Gastroesophageal sphincter (tissue), 4 donors: ENCODE results near the gene PPP1R27. TPM values are rescaled to one million over a fixed set of nuclear protein-coding genes. Genes with fewer than 3 reads are reported as not detected.

ENCODE experiments used
- ATAC-seq: fragments of 150-250 bp; one replicate; pipeline ENCODE4 v1.9.1; 2016; ENCODE audit warnings: mild to moderate bottlenecking, moderate library complexity
- H3K27ac ChIP-seq, 4 donors: fragments of 200-600 bp; sonication (generic) in 3 of 4; 1 replicate in 3 of 4; 2 replicates in 1 of 4; pipeline ENCODE4 v1.5.1; 2016 to 2019
- H3K27me3 ChIP-seq: fragments of 200-600 bp; sonication (generic); one replicate; pipeline ENCODE4 v1.5.1; 2019
- H3K36me3 ChIP-seq, 2 donors: fragments of 200-600 bp; sonication (generic); one replicate each; pipeline ENCODE4 v1.5.1; 2019; ENCODE audit warnings: control low read depth in 1 of 2
- H3K4me1 ChIP-seq, 3 donors: fragments of 200-600 bp; sonication (generic); 1 replicate in 2 of 3; 2 replicates in 1 of 3; pipeline ENCODE4 v1.5.1; 2016 to 2019; ENCODE audit warnings: control low read depth in 2 of 3
- H3K4me3 ChIP-seq, 2 donors: fragments of 200-600 bp; sonication (generic); one replicate each; pipeline ENCODE4 v1.5.1; 2019; ENCODE audit warnings: mild to moderate bottlenecking in 1 of 2, moderate library complexity in 1 of 2
- H3K9me3 ChIP-seq, 3 donors: fragments of 200-600 bp; sonication (generic); one replicate each; pipeline ENCODE4 v1.5.1; 2017 to 2019; ENCODE audit warnings: control low read depth in 2 of 3
- CTCF ChIP-seq, 4 experiments: fragments of 200-600 bp in 2 of 4; fragments of 450-650 bp in 2 of 4; sonication (generic) in 1 of 4; IDR thresholded peaks; one replicate each; pipeline ENCODE4 v1.5.1; 2017 to 2019; ENCODE audit warnings: antibody characterized with exemption in 4 of 4, mild to moderate bottlenecking in 2 of 4, moderate library complexity in 2 of 4
- EP300 ChIP-seq: sonication (generic); formaldehyde crosslinking; IDR thresholded peaks from one replicate; pipeline ENCODE4 v1.6.1; 2017; ENCODE audit warnings: antibody characterized with exemption, mild to moderate bottlenecking
- POLR2A ChIP-seq, 2 donors: fragments of 450-650 bp; IDR thresholded peaks; one replicate each; pipeline ENCODE4 v1.6.1; 2017; ENCODE audit warnings: antibody characterized with exemption in 2 of 2, mild to moderate bottlenecking in 2 of 2, moderate library complexity in 1 of 2
- POLR2AphosphoS5 ChIP-seq: sonication (generic); formaldehyde crosslinking; IDR thresholded peaks from one replicate; pipeline ENCODE4 v1.6.1; 2017; ENCODE audit warnings: antibody characterized with exemption
- WGBS, 2 donors: methylation state at CpG; one replicate each; pipeline ENCODE4 v1.1.5; 2018; ENCODE audit warnings: low coverage in 1 of 2; 5-methylcytosine and 5-hydroxymethylcytosine counted together
- total RNA-seq, 4 donors: library from RNA; depleted of rRNA; stranded (reverse); fragments of >200 nt; gene quantifications; one replicate each; pipeline ENCODE4 v1.1.0, GENCODE V29; 2016

The PPP1R27 gene
- total RNA-seq, 4 donors from 2014 or later, result not detected

GRCh38 chr17:81808778-81809555, 25.9 kb downstream of the PPP1R27 start:
- no peak for ATAC-seq
- no peak overlapping the region for H3K4me3 ChIP-seq
- H3K4me1 ChIP-seq, result peaks cover 0 to 13% (median 8%) of the 10 kb centered on the region in 3 donors
- H3K9me3 ChIP-seq, result no peaks in the 10 kb centered on the region
- no peak overlapping the region for H3K27ac ChIP-seq
- no peaks in the 10 kb centered on the region for H3K36me3 ChIP-seq
- H3K27me3 ChIP-seq, result peaks cover 97% of the 10 kb centered on the region
- WGBS, 2 donors, result 58 to 63% methylated on average over 9 to 10 of the region's 20 CpGs
- TF ChIP-seq CTCF (IDR thresholded peaks at IDR 0.05), result no peak
- no peak for TF ChIP-seq POLR2A (IDR thresholded peaks at IDR 0.05)
- no peak for TF ChIP-seq EP300
- no peak for TF ChIP-seq POLR2AphosphoS5

DNA sequence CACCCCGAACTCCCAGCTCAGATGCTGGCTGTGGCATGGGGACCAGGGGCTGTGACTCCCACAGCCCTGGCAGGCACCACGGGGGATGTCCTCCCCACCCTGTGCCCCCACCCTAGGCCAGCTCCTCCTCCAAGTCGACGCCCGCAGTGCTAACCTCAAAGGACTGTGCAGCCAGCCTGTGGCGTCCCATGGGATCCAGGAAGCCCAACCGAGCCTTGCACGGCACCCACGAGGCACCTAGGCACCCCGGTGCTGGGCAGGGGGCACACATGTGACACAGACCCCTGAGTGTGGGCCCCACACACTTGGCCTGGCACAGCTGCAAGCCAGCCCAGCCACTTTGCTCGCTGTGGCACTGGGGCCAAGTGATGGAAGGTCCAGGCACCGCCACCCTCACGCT, 27.0 kb downstream of the PPP1R27 start:
- ATAC-seq, result no peak
- H3K9me3 ChIP-seq, result no peaks in the 10 kb centered on the region
- 53 to 67% methylated on average over 2 to 3 of the region's 13 CpGs for WGBS, 2 donors
- H3K27me3 ChIP-seq, result peaks cover 97% of the 10 kb centered on the region
- H3K4me1 ChIP-seq, result peaks cover 0 to 19% (median 11%) of the 10 kb centered on the region in 3 donors
- H3K4me3 ChIP-seq, result no peak overlapping the region
- H3K27ac ChIP-seq, result no peak overlapping the region
- H3K36me3 ChIP-seq, result no peaks in the 10 kb centered on the region
- TF ChIP-seq POLR2A (IDR thresholded peaks at IDR 0.05), result no peak
- TF ChIP-seq POLR2AphosphoS5, result no peak
- no peak for TF ChIP-seq EP300
- TF ChIP-seq CTCF (IDR thresholded peaks at IDR 0.05), result no peak

DNA sequence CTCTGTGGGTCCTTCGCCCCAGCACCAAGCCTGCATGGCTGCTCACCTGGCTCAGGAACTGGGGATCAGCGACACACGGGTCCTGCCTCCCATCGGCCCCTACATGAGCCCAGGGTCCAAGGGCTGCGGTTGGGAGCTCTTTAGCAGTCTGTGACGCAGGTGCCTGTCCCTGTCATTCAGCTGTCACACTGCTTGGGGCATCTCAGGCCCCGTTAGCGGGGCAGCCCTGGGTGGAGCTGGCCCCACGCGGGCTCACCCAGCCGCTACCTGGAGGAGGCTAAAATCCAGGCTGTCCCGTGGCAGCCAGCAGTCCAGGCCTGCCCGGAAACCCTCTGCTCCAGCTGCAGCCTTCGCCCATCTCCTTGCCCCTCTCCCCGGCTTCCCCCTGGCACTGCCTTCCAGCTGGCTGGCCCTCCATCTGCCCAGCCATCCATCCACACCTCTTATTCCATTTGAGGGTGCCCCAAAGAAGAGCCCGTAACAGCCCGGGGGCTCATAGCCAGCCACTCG, 27.6 kb downstream of the PPP1R27 start:
- H3K4me1 ChIP-seq, result peaks cover 0 to 19% (median 11%) of the 10 kb centered on the region in 3 donors
- peaks cover 97% of the 10 kb centered on the region for H3K27me3 ChIP-seq
- 58% methylated on average over 2 of the region's 18 CpGs; no CpG with 5 or more reads in 1 of the 2 donors for WGBS, 2 donors
- no peak overlapping the region for H3K4me3 ChIP-seq
- no peak overlapping the region for H3K27ac ChIP-seq
- H3K9me3 ChIP-seq, result no peaks in the 10 kb centered on the region
- no peak for ATAC-seq
- H3K36me3 ChIP-seq, result no peaks in the 10 kb centered on the region
- TF ChIP-seq EP300 (no peak), POLR2AphosphoS5 (no peak), POLR2A (IDR thresholded peaks at IDR 0.05) (no peak), CTCF (IDR thresholded peaks at IDR 0.05) (no peak)

DNA sequence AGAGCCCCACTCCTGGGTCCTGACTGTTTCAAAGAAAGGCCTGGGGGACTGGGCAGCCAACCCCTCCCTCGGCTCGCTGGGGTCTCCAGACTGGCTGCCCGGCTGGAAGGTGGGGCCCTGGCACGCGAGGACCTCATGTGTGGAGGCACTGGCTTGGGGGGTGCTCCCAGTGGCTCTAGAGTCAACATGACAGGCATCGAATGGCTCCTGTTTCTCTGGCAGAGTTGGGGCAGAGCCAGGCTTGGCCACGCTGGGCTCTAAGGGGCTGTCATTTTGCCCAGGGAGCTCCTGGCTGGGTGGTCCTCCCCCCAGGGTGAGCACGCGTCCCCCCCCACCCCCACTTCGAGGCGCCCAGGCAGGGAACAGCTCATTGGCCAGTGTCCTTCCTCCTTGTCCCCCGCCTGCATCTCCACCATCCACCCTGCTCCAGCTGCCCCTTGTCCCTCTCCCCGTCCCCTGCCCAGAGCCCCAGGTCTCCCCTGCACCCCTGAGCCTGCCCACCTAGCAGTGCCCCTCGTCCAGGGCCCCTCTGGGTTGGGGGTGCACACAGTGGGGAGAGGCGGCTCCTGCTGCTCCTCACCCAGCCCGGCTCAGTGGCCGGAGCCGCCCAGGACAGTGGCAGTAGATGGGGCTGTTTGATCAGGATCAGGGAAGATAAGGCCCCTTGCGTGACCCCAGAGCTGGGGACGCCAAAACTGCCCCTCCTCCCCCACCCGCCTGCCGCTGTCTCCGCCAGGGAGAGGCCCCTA, 28.2 kb downstream of the PPP1R27 start:
- ATAC-seq, result no peak
- TF ChIP-seq POLR2A (IDR thresholded peaks at IDR 0.05) (no peak), CTCF (IDR thresholded peaks at IDR 0.05) (no peak), POLR2AphosphoS5 (no peak), EP300 (no peak)
- H3K4me3 ChIP-seq, result no peak overlapping the region
- H3K4me1 ChIP-seq, result peaks cover 0 to 19% (median 11%) of the 10 kb centered on the region in 3 donors
- no peak overlapping the region for H3K27ac ChIP-seq
- no CpG with 5 or more reads among the region's 23 CpGs for WGBS, 2 donors
- no peaks in the 10 kb centered on the region for H3K36me3 ChIP-seq
- no peaks in the 10 kb centered on the region for H3K9me3 ChIP-seq
- H3K27me3 ChIP-seq, result peaks cover 97% of the 10 kb centered on the region
